GM12878 (cell line): ENCODE data around the gene PSMB7. TPM values are rescaled to one million over a fixed set of nuclear protein-coding genes. Genes with fewer than 3 reads are reported as not detected.

Experiments
- ATAC-seq: fragments of 200-7000 bp; cut with Tn5 transposase; 3 replicates; pipeline ENCODE4 v1.9.1; 2020; ENCODE audit warnings: mild to moderate bottlenecking, moderate library complexity
- BruUV-seq: library from RNA; stranded (reverse); fragments of 400-500 nt; replicated peaks from 2 replicates; lab custom pipeline; 2021; lab: Mats Ljungman, UMichigan
- CTCF ChIA-PET: fragments of 300-600 bp; sonication (Branson Sonifier 250); formaldehyde crosslinking; extraction: SDS; loops from one replicate; lab custom pipeline; 2021; ENCODE audit warnings: inconsistent platforms; lab: Yijun Ruan, JAX
- POLR2A ChIA-PET: fragments of 350-600 bp; formaldehyde crosslinking; extraction: SDS; loops from one replicate; lab custom pipeline; 2021; ENCODE audit warnings: inconsistent platforms; lab: Charles Lee
- RAD21 ChIA-PET: fragments of 300-600 bp; sonication (Branson Sonifier 250); formaldehyde crosslinking; loops from one replicate; lab custom pipeline; 2023; ENCODE audit warnings: antibody characterized with exemption; ENCODE audit not compliant: unreplicated experiment; lab: Charles Lee
- SMC1A ChIA-PET: fragments of 300-600 bp; sonication (Branson Sonifier 250); formaldehyde crosslinking; loops from one replicate; lab custom pipeline; 2023; ENCODE audit not compliant: unreplicated experiment, uncharacterized antibody; lab: Charles Lee
- DNase-seq: peaks from one replicate; pipeline ENCODE4 v3.0.0-alpha.2; 2011; ENCODE audit warnings: low read depth, low spot score
- FAIRE-seq: peaks from 3 replicates; lab custom pipeline; 2011; peaks lifted over from hg19 to GRCh38; lab: Jason Lieb, UNC
- H2AFZ ChIP-seq: 2 replicates; pipeline ENCODE4 v1.6.0; 2011; ENCODE audit warnings: low read depth, low read length, control low read depth; ENCODE audit not compliant: control insufficient read depth
- H3K27ac ChIP-seq: 2 replicates; pipeline ENCODE4 v1.5.1; 2011; ENCODE audit warnings: control low read depth; ENCODE audit not compliant: control insufficient read depth, insufficient read depth
- H3K27me3 ChIP-seq, 2 experiments: replicated peaks in 1 of 2; 2 replicates each; pipeline versions ENCODE4 v1.6.0 to v1.6.1; 2011; ENCODE audit warnings: low read length in 1 of 2; ENCODE audit not compliant: control insufficient read depth in 2 of 2, insufficient read depth in 2 of 2
- H3K36me3 ChIP-seq, 2 experiments: 2 replicates each; pipeline ENCODE4 v1.5.1; 2011; ENCODE audit warnings: low read length in 1 of 2; ENCODE audit not compliant: control insufficient read depth in 2 of 2, insufficient read depth in 2 of 2
- H3K4me1 ChIP-seq: 2 replicates; pipeline ENCODE4 v1.6.1; 2011; ENCODE audit warnings: mild to moderate bottlenecking, low read length, moderate library complexity, mixed read lengths; ENCODE audit not compliant: control insufficient read depth, insufficient read depth
- H3K4me2 ChIP-seq: 2 replicates; pipeline ENCODE4 v1.6.0; 2011; ENCODE audit warnings: control low read depth; ENCODE audit not compliant: control insufficient read depth, insufficient read depth
- H3K4me3 ChIP-seq: fragments of 200-600 bp; sonication (generic); 2 replicates; pipeline ENCODE4 v1.5.1; 2016
- H3K79me2 ChIP-seq: 2 replicates; pipeline ENCODE4 v1.6.0; 2011; ENCODE audit warnings: low read length; ENCODE audit not compliant: control insufficient read depth, insufficient read depth
- H3K9ac ChIP-seq: 2 replicates; pipeline ENCODE4 v1.8.0; 2011; ENCODE audit warnings: low read length, control low read depth, mixed read lengths; ENCODE audit not compliant: control insufficient read depth, insufficient read depth
- H3K9me3 ChIP-seq: replicated peaks from 3 replicates; pipeline ENCODE4 v1.5.1; 2011; ENCODE audit warnings: mild to moderate bottlenecking, low read length; ENCODE audit not compliant: control insufficient read depth, insufficient read depth
- H4K20me1 ChIP-seq: 2 replicates; pipeline ENCODE4 v1.6.0; 2011; ENCODE audit not compliant: control insufficient read depth, insufficient read depth
- CBFB ChIP-seq: IDR thresholded peaks from 2 replicates; pipeline ENCODE4 v1.6.1; 2016; ENCODE audit warnings: antibody characterized with exemption, low read depth
- CHD1 ChIP-seq: IDR thresholded peaks from 2 replicates; pipeline ENCODE4 v1.6.1; 2012; ENCODE audit warnings: low read depth, low read length, improper control_type of control experiment
- KDM1A ChIP-seq: fragments of 200-600 bp; sonication (generic); IDR thresholded peaks from 2 replicates; pipeline ENCODE4 v1.6.1; 2016; ENCODE audit warnings: borderline replicate concordance
- MXI1 ChIP-seq: fragments of 150-350 bp; IDR thresholded peaks from 2 replicates; pipeline ENCODE4 v1.6.1; 2011; ENCODE audit warnings: low read depth, mild to moderate bottlenecking, inconsistent platforms, low read length, improper control_type of control experiment
- POLR2A ChIP-seq: IDR thresholded peaks from 2 replicates; pipeline ENCODE4 v1.6.1; 2011; ENCODE audit warnings: low read depth, mild to moderate bottlenecking, low read length
- SMARCA5 ChIP-seq: fragments of 450-650 bp; IDR thresholded peaks from 2 replicates; pipeline ENCODE4 v1.6.1; 2017; ENCODE audit warnings: mild to moderate bottlenecking
- WGBS: methylation state at CpG from one replicate; pipeline ENCODE4 v1.1.6; 2016; ENCODE audit warnings: low lambda C conversion rate; ENCODE audit not compliant: insufficient replicate concordance, insufficient coverage; ENCODE audit errors: missing lambda C conversion rate; 5-methylcytosine and 5-hydroxymethylcytosine counted together
- in situ Hi-C: fragments of 300-500 bp; cut with MboI; formaldehyde crosslinking; loops from 9 replicates; pipeline ENCODE4 v1.14.3; 2018; ENCODE audit warnings: mixed read lengths
- intact Hi-C: fragments of 100-400 bp; cut with micrococcal nuclease; formaldehyde crosslinking; loops from one replicate; pipeline ENCODE4 v1.14.2; 2022; ENCODE audit not compliant: unreplicated experiment
- polyA plus RNA-seq, 11 experiments: library from polyadenylated mRNA; depleted of rRNA in 4 of 11; unstranded in 6 of 11; stranded (reverse) in 5 of 11; fragments of >200 nt; fragmentation: Nextera tagmentation in 4 of 11; fragmentation: Illumina TruSeq in 1 of 11; extraction: Ambion mirVana in 4 of 11; extraction: Trizol in 1 of 11; gene quantifications; 1 replicate in 1 of 11; 2 replicates in 10 of 11; pipeline versions ENCODE4 v1.2.1 to v1.2.3, GENCODE V29; 2011 to 2016; ENCODE audit warnings: inconsistent platforms in 2 of 11, missing spikeins in 2 of 11, low read depth in 1 of 11
- total RNA-seq, 4 experiments: library from RNA; depleted of rRNA in 3 of 4; stranded (reverse); fragments of >200 nt in 3 of 4; fragmentation: Illumina TruSeq in 1 of 4; extraction: Trizol in 1 of 4; gene quantifications; 2 replicates each; pipeline versions ENCODE4 v1.2.1 to v1.2.3, GENCODE V29; 2013 to 2021
- TF ChIP-seq, protein P1 (sequence below): fragments of 150-350 bp; IDR thresholded peaks from 2 replicates; pipeline ENCODE4 v1.6.1; 2014; ENCODE audit warnings: mild to moderate bottlenecking, low read depth, low read length
- TF ChIP-seq, protein P2 (sequence below): IDR thresholded peaks from 2 replicates; pipeline ENCODE4 v1.6.1; 2012; ENCODE audit warnings: improper control_type of control experiment, low read depth, low read length; ENCODE audit not compliant: insufficient replicate concordance

Gene PSMB7
- total and polyA plus RNA-seq, 10 of the 15 experiments (the other 5 are each of a cell fraction or from before 2014, with no cell fraction given), result 174 to 564 (median 268) TPM

DNA sequence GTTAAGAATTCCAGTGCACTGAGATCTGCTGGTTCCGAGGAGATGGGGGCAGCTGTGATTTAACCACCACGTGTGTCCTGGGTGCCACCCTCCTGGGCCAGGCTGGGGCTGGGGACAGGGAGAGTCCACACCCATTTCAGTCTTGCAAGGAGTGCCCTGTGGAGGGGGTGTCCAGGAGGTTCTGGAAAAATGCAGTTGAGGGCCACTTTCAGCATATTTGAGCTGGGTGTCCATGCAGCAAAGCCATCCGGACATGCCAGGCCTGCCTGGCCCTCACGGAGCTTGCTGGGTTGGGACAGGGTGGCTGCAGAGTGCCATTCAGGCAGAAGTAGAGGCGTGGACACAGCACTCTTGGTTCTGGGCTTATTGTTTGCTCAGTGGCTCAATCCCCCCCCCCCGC, 89.4 kb downstream of the PSMB7 start:
- no peaks in the 10 kb centered on the region for H3K9me3 ChIP-seq
- no peak overlapping the region for H3K27ac ChIP-seq
- TF ChIP-seq, protein P1, sequence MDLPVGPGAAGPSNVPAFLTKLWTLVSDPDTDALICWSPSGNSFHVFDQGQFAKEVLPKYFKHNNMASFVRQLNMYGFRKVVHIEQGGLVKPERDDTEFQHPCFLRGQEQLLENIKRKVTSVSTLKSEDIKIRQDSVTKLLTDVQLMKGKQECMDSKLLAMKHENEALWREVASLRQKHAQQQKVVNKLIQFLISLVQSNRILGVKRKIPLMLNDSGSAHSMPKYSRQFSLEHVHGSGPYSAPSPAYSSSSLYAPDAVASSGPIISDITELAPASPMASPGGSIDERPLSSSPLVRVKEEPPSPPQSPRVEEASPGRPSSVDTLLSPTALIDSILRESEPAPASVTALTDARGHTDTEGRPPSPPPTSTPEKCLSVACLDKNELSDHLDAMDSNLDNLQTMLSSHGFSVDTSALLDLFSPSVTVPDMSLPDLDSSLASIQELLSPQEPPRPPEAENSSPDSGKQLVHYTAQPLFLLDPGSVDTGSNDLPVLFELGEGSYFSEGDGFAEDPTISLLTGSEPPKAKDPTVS, result no peak
- TF ChIP-seq POLR2A, result 0 out of 2 replicates have a peak, but pooled peaks have one; percentile 32
- in situ Hi-C loops, result no loop called here
- intact Hi-C loops, result no loop called here
- no TSS peak for BruUV-seq
- ChIA-PET POLR2A (no interaction called here), RAD21 (interaction anchor here (0.7 to 2.6 kb wide), 8 partner anchors 34 to 199 kb away, joined by 3 to 14 read pairs (median 4); no protein-coding TSS in a partner anchor), CTCF (interaction anchor here (0.6 to 2.0 kb wide), 5 partner anchors 12 to 876 kb away, joined by 3 to 7 read pairs (median 5); no protein-coding TSS in a partner anchor), SMC1A (interaction anchor here (0.8 to 3.0 kb wide), 5 partner anchors 39 to 199 kb away, joined by 3 to 8 read pairs (median 4); no protein-coding TSS in a partner anchor)
- H3K4me3 ChIP-seq, result no peak overlapping the region
- peaks cover 8% of the 10 kb centered on the region for H3K4me1 ChIP-seq
- no peak overlapping the region for H2AFZ ChIP-seq
- H3K36me3 ChIP-seq, result peaks cover 44 to 74% of the 10 kb centered on the region in 2 experiments
- no peaks in the 10 kb centered on the region for H3K27me3 ChIP-seq
- H4K20me1 ChIP-seq, result no peaks in the 10 kb centered on the region
- H3K9ac ChIP-seq, result no peak overlapping the region
- 90% methylated on average over 6 of the region's 6 CpGs for WGBS
- DNase-seq, result no peak
- no peak overlapping the region for H3K4me2 ChIP-seq
- H3K79me2 ChIP-seq, result no peaks in the 10 kb centered on the region; the same call in 1 of the 2 replicates
- no peak for ATAC-seq
- no peak for FAIRE-seq

DNA sequence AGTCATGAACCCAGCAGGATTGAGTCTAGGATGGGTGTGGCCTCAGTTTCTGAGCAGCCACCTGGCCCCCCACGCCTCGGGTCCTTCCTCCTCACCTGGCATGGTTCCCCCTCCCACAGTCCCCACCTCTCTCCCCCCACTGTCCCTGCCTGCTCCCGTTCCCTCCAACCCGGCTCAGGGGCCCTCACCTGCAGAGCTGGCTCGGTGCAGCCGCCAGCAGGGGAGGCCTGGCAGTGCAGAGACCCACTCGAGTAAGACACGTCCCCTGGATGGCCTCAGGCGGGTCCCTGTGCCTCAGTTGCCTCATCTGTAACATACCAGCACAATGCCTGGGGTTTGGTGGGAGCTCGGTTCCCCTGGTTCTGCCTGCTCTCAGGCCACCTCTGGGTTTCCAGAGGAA, 91.3 kb downstream of the PSMB7 start:
- no TSS peak for BruUV-seq
- no peaks in the 10 kb centered on the region for H4K20me1 ChIP-seq
- intact Hi-C loops (no loop called here), in situ Hi-C loops (no loop called here)
- FAIRE-seq (no peak), ATAC-seq (no peak), DNase-seq (no peak)
- no peak overlapping the region for H3K4me2 ChIP-seq
- H2AFZ ChIP-seq, result no peak overlapping the region
- peaks cover 1% of the 10 kb centered on the region; the same call in 1 of the 2 replicates for H3K79me2 ChIP-seq
- no peaks in the 10 kb centered on the region for H3K27me3 ChIP-seq
- H3K4me3 ChIP-seq, result no peak overlapping the region
- H3K4me1 ChIP-seq, result peaks cover 8% of the 10 kb centered on the region
- POLR2A ChIA-PET, result interaction anchor here (0.6 kb wide), 1 partner anchor 575 kb away, joined by 3 read pairs; no protein-coding TSS in a partner anchor
- no peaks in the 10 kb centered on the region for H3K9me3 ChIP-seq
- CTCF ChIA-PET, result interaction anchor here (1.2 to 2.0 kb wide), 5 partner anchors 19 to 197 kb away, joined by 3 to 5 read pairs (median 4); no protein-coding TSS in a partner anchor
- 79% methylated on average over 10 of the region's 10 CpGs for WGBS
- H3K36me3 ChIP-seq, result peaks cover 37 to 64% of the 10 kb centered on the region in 2 experiments
- H3K9ac ChIP-seq, result no peak overlapping the region
- RAD21 ChIA-PET, result interaction anchor here (2.6 kb wide), 1 partner anchor 197 kb away, joined by 14 read pairs; no protein-coding TSS in a partner anchor
- SMC1A ChIA-PET, result interaction anchor here (2.2 to 3.0 kb wide), 2 partner anchors 191 to 197 kb away, joined by 6 to 8 read pairs; no protein-coding TSS in a partner anchor
- H3K27ac ChIP-seq, result no peak overlapping the region
- TF ChIP-seq MXI1, result no peak
- no peak for TF ChIP-seq CBFB
- TF ChIP-seq, protein P2, sequence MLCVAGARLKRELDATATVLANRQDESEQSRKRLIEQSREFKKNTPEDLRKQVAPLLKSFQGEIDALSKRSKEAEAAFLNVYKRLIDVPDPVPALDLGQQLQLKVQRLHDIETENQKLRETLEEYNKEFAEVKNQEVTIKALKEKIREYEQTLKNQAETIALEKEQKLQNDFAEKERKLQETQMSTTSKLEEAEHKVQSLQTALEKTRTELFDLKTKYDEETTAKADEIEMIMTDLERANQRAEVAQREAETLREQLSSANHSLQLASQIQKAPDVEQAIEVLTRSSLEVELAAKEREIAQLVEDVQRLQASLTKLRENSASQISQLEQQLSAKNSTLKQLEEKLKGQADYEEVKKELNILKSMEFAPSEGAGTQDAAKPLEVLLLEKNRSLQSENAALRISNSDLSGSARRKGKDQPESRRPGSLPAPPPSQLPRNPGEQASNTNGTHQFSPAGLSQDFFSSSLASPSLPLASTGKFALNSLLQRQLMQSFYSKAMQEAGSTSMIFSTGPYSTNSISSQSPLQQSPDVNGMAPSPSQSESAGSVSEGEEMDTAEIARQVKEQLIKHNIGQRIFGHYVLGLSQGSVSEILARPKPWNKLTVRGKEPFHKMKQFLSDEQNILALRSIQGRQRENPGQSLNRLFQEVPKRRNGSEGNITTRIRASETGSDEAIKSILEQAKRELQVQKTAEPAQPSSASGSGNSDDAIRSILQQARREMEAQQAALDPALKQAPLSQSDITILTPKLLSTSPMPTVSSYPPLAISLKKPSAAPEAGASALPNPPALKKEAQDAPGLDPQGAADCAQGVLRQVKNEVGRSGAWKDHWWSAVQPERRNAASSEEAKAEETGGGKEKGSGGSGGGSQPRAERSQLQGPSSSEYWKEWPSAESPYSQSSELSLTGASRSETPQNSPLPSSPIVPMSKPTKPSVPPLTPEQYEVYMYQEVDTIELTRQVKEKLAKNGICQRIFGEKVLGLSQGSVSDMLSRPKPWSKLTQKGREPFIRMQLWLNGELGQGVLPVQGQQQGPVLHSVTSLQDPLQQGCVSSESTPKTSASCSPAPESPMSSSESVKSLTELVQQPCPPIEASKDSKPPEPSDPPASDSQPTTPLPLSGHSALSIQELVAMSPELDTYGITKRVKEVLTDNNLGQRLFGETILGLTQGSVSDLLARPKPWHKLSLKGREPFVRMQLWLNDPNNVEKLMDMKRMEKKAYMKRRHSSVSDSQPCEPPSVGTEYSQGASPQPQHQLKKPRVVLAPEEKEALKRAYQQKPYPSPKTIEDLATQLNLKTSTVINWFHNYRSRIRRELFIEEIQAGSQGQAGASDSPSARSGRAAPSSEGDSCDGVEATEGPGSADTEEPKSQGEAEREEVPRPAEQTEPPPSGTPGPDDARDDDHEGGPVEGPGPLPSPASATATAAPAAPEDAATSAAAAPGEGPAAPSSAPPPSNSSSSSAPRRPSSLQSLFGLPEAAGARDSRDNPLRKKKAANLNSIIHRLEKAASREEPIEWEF, result no peak
- no peak for TF ChIP-seq CHD1
- TF ChIP-seq SMARCA5, result no peak
- no peak for TF ChIP-seq KDM1A
